ENCODE data around the gene EP400.
"Not testable (repeated sequence)": the region's sequence is repeated elsewhere in the genome, so short reads cannot be mapped to it uniquely, and the experiment has no call there.

EP400 gene

GRCh38 chr12:132051718-132052117 lies 102.0 kb downstream of the EP400 start:
- not testable (repeated sequence) for H3K9me3 ChIP-seq (ENCODE audit: insufficient read depth, low read depth, low read length); H3K4me3 ChIP-seq (ENCODE audit: low read length); H3K4me1 ChIP-seq (ENCODE audit: insufficient read depth, low read length); H3K27me3 ChIP-seq (ENCODE audit: insufficient read depth, low read length); H3K9ac ChIP-seq (ENCODE audit: low read depth, low read length); H3K27ac ChIP-seq (ENCODE audit: low read length)
- peaks cover 83% of the 10 kb centered on the region for H3K36me3 ChIP-seq (ENCODE audit: insufficient read depth, low read depth, low read length)

GRCh38 chr12:132052196-132052932 lies 102.6 kb downstream of the EP400 start:
- H3K9ac ChIP-seq (ENCODE audit: low read depth, low read length): no peak overlapping the region
- no peak overlapping the region for H3K27ac ChIP-seq (ENCODE audit: low read length)
- H3K4me3 ChIP-seq (ENCODE audit: low read length): no peak overlapping the region
- no peaks in the 10 kb centered on the region for H3K9me3 ChIP-seq (ENCODE audit: insufficient read depth, low read depth, low read length)
- H3K4me1 ChIP-seq (ENCODE audit: insufficient read depth, low read length): no peaks in the 10 kb centered on the region
- H3K27me3 ChIP-seq (ENCODE audit: insufficient read depth, low read length): no peaks in the 10 kb centered on the region
- peaks cover 85% of the 10 kb centered on the region for H3K36me3 ChIP-seq (ENCODE audit: insufficient read depth, low read depth, low read length)

DNA sequence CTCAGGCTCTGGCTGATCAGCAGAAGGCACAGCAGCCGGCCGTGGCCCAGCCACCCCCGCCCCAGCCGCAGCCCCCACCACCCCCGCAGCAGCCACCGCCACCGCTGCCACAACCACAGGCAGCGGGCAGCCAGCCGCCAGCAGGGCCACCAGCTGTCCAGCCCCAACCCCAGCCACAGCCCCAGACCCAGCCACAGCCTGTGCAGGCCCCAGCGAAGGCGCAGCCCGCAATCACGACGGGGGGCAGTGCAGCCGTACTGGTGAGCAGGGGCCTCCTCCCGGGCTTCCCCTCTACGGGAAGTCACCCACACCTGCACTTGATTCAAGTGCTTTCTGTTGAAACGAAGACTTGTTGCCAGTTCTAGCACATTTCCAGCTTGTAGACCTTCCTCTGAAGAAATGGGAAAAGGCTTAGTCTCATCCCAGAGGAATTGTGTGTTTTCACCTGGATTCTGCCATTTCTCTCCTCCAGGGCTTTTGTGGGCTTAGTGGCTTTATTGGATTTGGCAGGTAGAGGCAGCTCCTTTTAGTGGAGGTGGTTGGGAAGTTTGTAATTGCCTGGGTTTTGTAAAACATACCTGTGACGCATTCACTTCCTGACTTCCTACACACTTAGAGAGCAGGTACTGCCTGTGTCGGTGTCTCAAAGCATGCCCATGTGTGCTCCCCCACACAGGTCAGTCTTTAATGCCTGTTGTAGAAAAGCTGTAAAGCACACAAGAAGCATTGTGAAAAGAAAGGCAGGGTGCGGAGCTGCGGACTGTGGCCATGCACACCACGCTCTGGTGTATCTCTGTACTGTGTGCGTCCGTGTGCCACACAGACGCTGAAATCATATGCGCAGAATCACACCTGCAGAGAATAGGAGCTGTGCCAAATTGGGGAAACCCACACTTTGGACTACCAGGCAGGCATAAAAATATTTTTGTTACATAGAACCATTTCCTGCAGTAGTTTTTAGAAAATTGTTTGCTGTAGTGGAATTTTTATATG lies 103.9 kb downstream of the EP400 start:
- Histone ChIP-seq H3K4me3 (ENCODE audit: low read length) (no peak overlapping the region), H3K9me3 (ENCODE audit: insufficient read depth, low read depth, low read length) (no peaks in the 10 kb centered on the region), H3K27me3 (ENCODE audit: insufficient read depth, low read length) (no peaks in the 10 kb centered on the region), H3K36me3 (ENCODE audit: insufficient read depth, low read depth, low read length) (peaks cover 94% of the 10 kb centered on the region), H3K27ac (ENCODE audit: low read length) (no peak overlapping the region), H3K9ac (ENCODE audit: low read depth, low read length) (no peak overlapping the region), H3K4me1 (ENCODE audit: insufficient read depth, low read length) (no peaks in the 10 kb centered on the region)

GRCh38 chr12:132054983-132055382 lies 105.2 kb downstream of the EP400 start:
- no peaks in the 10 kb centered on the region for H3K4me1 ChIP-seq (ENCODE audit: insufficient read depth, low read length)
- no peak overlapping the region for H3K4me3 ChIP-seq (ENCODE audit: low read length)
- H3K9ac ChIP-seq (ENCODE audit: low read depth, low read length): no peak overlapping the region
- H3K36me3 ChIP-seq (ENCODE audit: insufficient read depth, low read depth, low read length): peaks cover 87% of the 10 kb centered on the region
- no peak overlapping the region for H3K27ac ChIP-seq (ENCODE audit: low read length)
- no peaks in the 10 kb centered on the region for H3K9me3 ChIP-seq (ENCODE audit: insufficient read depth, low read depth, low read length)
- H3K27me3 ChIP-seq (ENCODE audit: insufficient read depth, low read length): no peaks in the 10 kb centered on the region

DNA sequence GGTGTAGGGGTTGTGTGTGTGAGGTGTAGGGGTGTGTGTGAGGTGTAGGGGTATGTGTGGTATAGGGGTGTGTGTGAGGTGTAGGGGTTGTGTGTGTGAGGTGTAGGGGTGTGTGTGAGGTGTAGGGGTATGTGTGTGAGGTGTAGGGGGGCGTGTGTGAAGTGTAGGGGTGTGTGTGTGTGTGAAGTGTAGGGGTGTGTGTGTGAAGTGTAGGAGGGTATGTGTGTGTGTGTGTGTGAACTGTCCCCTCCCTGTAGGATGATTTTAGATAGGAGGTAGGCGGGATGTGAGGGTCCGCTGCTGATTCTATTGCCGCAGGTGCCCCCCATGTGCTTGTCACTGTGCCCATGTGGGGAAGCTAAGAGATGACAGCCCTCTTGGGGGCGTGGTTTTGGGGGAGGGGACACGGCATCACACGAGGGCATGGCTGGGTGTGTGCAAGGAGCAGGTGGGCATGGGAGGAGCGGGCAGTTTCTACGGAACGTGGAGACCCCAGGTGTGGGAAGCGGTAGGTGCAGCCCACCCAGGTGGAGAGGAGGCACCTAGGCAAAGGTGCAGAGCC lies 105.9 kb downstream of the EP400 start:
- Histone ChIP-seq H3K4me1 (ENCODE audit: insufficient read depth, low read length) (no peaks in the 10 kb centered on the region), H3K36me3 (ENCODE audit: insufficient read depth, low read depth, low read length) (peaks cover 80% of the 10 kb centered on the region), H3K27ac (ENCODE audit: low read length) (no peak overlapping the region), H3K9ac (ENCODE audit: low read depth, low read length) (no peak overlapping the region), H3K27me3 (ENCODE audit: insufficient read depth, low read length) (no peaks in the 10 kb centered on the region), H3K4me3 (ENCODE audit: low read length) (no peak overlapping the region), H3K9me3 (ENCODE audit: insufficient read depth, low read depth, low read length) (no peaks in the 10 kb centered on the region)

GRCh38 chr12:132056320-132056719 lies 106.6 kb downstream of the EP400 start:
- H3K4me1 ChIP-seq (ENCODE audit: insufficient read depth, low read length): no peaks in the 10 kb centered on the region
- H3K27ac ChIP-seq (ENCODE audit: low read length): no peak overlapping the region
- H3K36me3 ChIP-seq (ENCODE audit: insufficient read depth, low read depth, low read length): peaks cover 78% of the 10 kb centered on the region
- H3K9ac ChIP-seq (ENCODE audit: low read depth, low read length): no peak overlapping the region
- H3K27me3 ChIP-seq (ENCODE audit: insufficient read depth, low read length): no peaks in the 10 kb centered on the region
- H3K4me3 ChIP-seq (ENCODE audit: low read length): no peak overlapping the region
- no peaks in the 10 kb centered on the region for H3K9me3 ChIP-seq (ENCODE audit: insufficient read depth, low read depth, low read length)

DNA sequence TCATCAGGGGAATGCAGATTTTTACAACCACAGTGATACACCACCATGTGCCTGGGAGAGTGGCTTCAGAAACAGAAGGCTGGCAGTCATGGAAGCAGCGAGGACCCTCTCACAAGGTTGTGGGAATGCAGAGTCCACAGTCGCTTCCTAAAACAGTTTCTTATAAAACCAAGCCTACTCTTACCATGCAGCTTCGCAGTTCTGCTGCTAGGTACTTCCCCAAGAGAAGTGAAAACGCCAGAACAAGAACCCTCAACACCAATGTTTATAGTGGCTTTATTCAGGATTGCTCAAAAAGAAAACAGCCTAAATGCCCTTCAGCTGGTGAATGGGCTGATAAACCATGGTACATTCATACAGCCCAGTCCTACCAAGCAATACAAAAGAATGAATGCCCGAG lies 107.2 kb downstream of the EP400 start:
- H3K4me3 ChIP-seq (ENCODE audit: low read length): no peak overlapping the region
- no peaks in the 10 kb centered on the region for H3K4me1 ChIP-seq (ENCODE audit: insufficient read depth, low read length)
- H3K9me3 ChIP-seq (ENCODE audit: insufficient read depth, low read depth, low read length): no peaks in the 10 kb centered on the region
- no peak overlapping the region for H3K9ac ChIP-seq (ENCODE audit: low read depth, low read length)
- peaks cover 80% of the 10 kb centered on the region for H3K36me3 ChIP-seq (ENCODE audit: insufficient read depth, low read depth, low read length)
- no peaks in the 10 kb centered on the region for H3K27me3 ChIP-seq (ENCODE audit: insufficient read depth, low read length)
- no peak overlapping the region for H3K27ac ChIP-seq (ENCODE audit: low read length)

DNA sequence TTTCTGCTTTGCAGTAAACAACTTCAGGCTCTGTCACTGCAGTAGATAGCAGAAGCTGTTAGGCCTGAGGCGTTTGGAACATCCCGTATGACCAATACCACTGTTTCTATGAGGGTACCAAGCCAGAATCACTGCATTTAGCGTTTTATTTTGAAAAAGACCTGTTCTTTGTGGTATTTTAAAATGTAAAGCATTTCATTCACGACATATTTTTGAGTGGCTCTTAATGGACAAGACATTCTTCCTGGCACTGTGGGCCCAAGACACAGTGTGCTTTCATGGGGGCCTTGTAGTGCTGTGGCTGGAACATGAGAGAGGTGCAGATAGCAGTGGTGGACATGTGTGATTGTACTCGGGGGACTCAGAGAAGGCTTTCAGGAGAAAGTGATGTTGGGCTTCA lies 107.9 kb downstream of the EP400 start:
- Histone ChIP-seq H3K36me3 (ENCODE audit: insufficient read depth, low read depth, low read length) (peaks cover 77% of the 10 kb centered on the region), H3K4me3 (ENCODE audit: low read length) (no peak overlapping the region), H3K4me1 (ENCODE audit: insufficient read depth, low read length) (no peaks in the 10 kb centered on the region), H3K27me3 (ENCODE audit: insufficient read depth, low read length) (no peaks in the 10 kb centered on the region), H3K27ac (ENCODE audit: low read length) (no peak overlapping the region), H3K9me3 (ENCODE audit: insufficient read depth, low read depth, low read length) (no peaks in the 10 kb centered on the region), H3K9ac (ENCODE audit: low read depth, low read length) (no peak overlapping the region)

GRCh38 chr12:132061197-132061596 lies 111.5 kb downstream of the EP400 start:
- Histone ChIP-seq H3K27me3 (ENCODE audit: insufficient read depth, low read length) (no peaks in the 10 kb centered on the region), H3K9me3 (ENCODE audit: insufficient read depth, low read depth, low read length) (no peaks in the 10 kb centered on the region), H3K9ac (ENCODE audit: low read depth, low read length) (no peak overlapping the region), H3K4me3 (ENCODE audit: low read length) (no peak overlapping the region), H3K36me3 (ENCODE audit: insufficient read depth, low read depth, low read length) (peaks cover 78% of the 10 kb centered on the region), H3K4me1 (ENCODE audit: insufficient read depth, low read length) (no peaks in the 10 kb centered on the region), H3K27ac (ENCODE audit: low read length) (no peak overlapping the region)

GRCh38 chr12:132061641-132062430 lies 112.1 kb downstream of the EP400 start:
- Histone ChIP-seq H3K4me3 (ENCODE audit: low read length) (no peak overlapping the region), H3K9me3 (ENCODE audit: insufficient read depth, low read depth, low read length) (no peaks in the 10 kb centered on the region), H3K36me3 (ENCODE audit: insufficient read depth, low read depth, low read length) (peaks cover 78% of the 10 kb centered on the region), H3K4me1 (ENCODE audit: insufficient read depth, low read length) (no peaks in the 10 kb centered on the region), H3K9ac (ENCODE audit: low read depth, low read length) (no peak overlapping the region), H3K27ac (ENCODE audit: low read length) (no peak overlapping the region), H3K27me3 (ENCODE audit: insufficient read depth, low read length) (no peaks in the 10 kb centered on the region)

- Histone ChIP-seq H3K4me3 (ENCODE audit: low read length) (no peak overlapping the region), H3K36me3 (ENCODE audit: insufficient read depth, low read depth, low read length) (peaks cover 78% of the 10 kb centered on the region), H3K4me1 (ENCODE audit: insufficient read depth, low read length) (no peaks in the 10 kb centered on the region), H3K27me3 (ENCODE audit: insufficient read depth, low read length) (no peaks in the 10 kb centered on the region), H3K9ac (ENCODE audit: low read depth, low read length) (no peak overlapping the region), H3K27ac (ENCODE audit: low read length) (no peak overlapping the region), H3K9me3 (ENCODE audit: insufficient read depth, low read depth, low read length) (no peaks in the 10 kb centered on the region)
Observed at GRCh38 chr12:132062481-132062880, 112.7 kb downstream of the EP400 start.
